Activated naive CD8-positive, alpha-beta T cell (primary cell): ENCODE results near the gene ENSA.
"Not testable (repeated sequence)": the region's sequence is repeated elsewhere in the genome, so short reads cannot be mapped to it uniquely, and the experiment has no call there.

ENCODE experiments used
- H3K27ac Mint-ChIP-seq: one replicate; pipeline ENCODE4 v1.8.0; 2021; ENCODE audit warnings: mixed read lengths
- H3K27me3 Mint-ChIP-seq: one replicate; pipeline ENCODE4 v1.8.0; 2021; ENCODE audit warnings: mixed read lengths
- H3K36me3 Mint-ChIP-seq: one replicate; pipeline ENCODE4 v1.8.0; 2021; ENCODE audit warnings: mixed read lengths
- H3K4me1 Mint-ChIP-seq: one replicate; pipeline ENCODE4 v1.8.0; 2021; ENCODE audit warnings: low read depth, mixed read lengths
- H3K4me3 Mint-ChIP-seq: one replicate; pipeline ENCODE4 v1.8.0; 2021; ENCODE audit warnings: mild to moderate bottlenecking, mixed read lengths
- H3K9me3 Mint-ChIP-seq: one replicate; pipeline ENCODE4 v1.8.0; 2021; ENCODE audit warnings: low read depth, mixed read lengths

ENSA gene

GRCh38 chr1:150610576-150610975, 18.8 kb downstream of the ENSA start:
- Mint-ChIP-seq H3K27me3 (no peaks in the 10 kb centered on the region), H3K4me3 (no peak overlapping the region), H3K27ac (no peak overlapping the region), H3K4me1 (peaks cover 47% of the 10 kb centered on the region), H3K36me3 (peaks cover 6% of the 10 kb centered on the region), H3K9me3 (no peaks in the 10 kb centered on the region)

GRCh38 chr1:150609732-150610131, 19.7 kb downstream of the ENSA start:
- peaks cover 43% of the 10 kb centered on the region for H3K4me1 Mint-ChIP-seq
- no peaks in the 10 kb centered on the region for H3K9me3 Mint-ChIP-seq
- H3K27ac Mint-ChIP-seq = no peak overlapping the region
- H3K36me3 Mint-ChIP-seq = peaks cover 5% of the 10 kb centered on the region
- H3K4me3 Mint-ChIP-seq = no peak overlapping the region
- no peaks in the 10 kb centered on the region for H3K27me3 Mint-ChIP-seq

- Mint-ChIP-seq H3K27me3 (no peaks in the 10 kb centered on the region), H3K36me3 (peaks cover 10% of the 10 kb centered on the region), H3K4me1 (peaks cover 28% of the 10 kb centered on the region), H3K4me3 (no peak overlapping the region), H3K9me3 (no peaks in the 10 kb centered on the region), H3K27ac (peak overlapping the region; percentile 83)
Measured at GRCh38 chr1:150606463-150607142, 22.8 kb downstream of the ENSA start.

- peaks cover 10% of the 10 kb centered on the region for H3K36me3 Mint-ChIP-seq
- not testable (repeated sequence) for H3K4me3 Mint-ChIP-seq, H3K9me3 Mint-ChIP-seq, H3K27me3 Mint-ChIP-seq, H3K27ac Mint-ChIP-seq
- H3K4me1 Mint-ChIP-seq = peaks cover 22% of the 10 kb centered on the region
Measured at GRCh38 chr1:150605451-150605731, 24.0 kb downstream of the ENSA start.

- Mint-ChIP-seq H3K4me3 (peak overlapping the region; percentile 30), H3K36me3 (peaks cover 10% of the 10 kb centered on the region), H3K27me3 (no peaks in the 10 kb centered on the region), H3K27ac (peak overlapping the region; percentile 91), H3K9me3 (no peaks in the 10 kb centered on the region), H3K4me1 (peaks cover 20% of the 10 kb centered on the region)
Measured at GRCh38 chr1:150604226-150604588, 25.2 kb downstream of the ENSA start.

GRCh38 chr1:150603711-150604110, 25.7 kb downstream of the ENSA start:
- peak overlapping the region; percentile 88 for H3K27ac Mint-ChIP-seq
- no peaks in the 10 kb centered on the region for H3K27me3 Mint-ChIP-seq

GRCh38 chr1:150602372-150602771, 27.0 kb downstream of the ENSA start:
- not testable (repeated sequence) for H3K27ac Mint-ChIP-seq, H3K27me3 Mint-ChIP-seq, H3K9me3 Mint-ChIP-seq, H3K4me3 Mint-ChIP-seq
- peaks cover 10% of the 10 kb centered on the region for H3K36me3 Mint-ChIP-seq
- H3K4me1 Mint-ChIP-seq = peaks cover 20% of the 10 kb centered on the region

More at GRCh38 chr1:150603711-150604110, 25.7 kb downstream of the ENSA start:
- Mint-ChIP-seq H3K4me1 (peaks cover 20% of the 10 kb centered on the region), H3K9me3 (no peaks in the 10 kb centered on the region), H3K4me3 (no peak overlapping the region), H3K36me3 (peaks cover 10% of the 10 kb centered on the region)

GRCh38 chr1:150601540-150601939, 27.9 kb downstream of the ENSA start:
- Mint-ChIP-seq H3K9me3 (no peaks in the 10 kb centered on the region), H3K4me3 (no peak overlapping the region), H3K27ac (no peak overlapping the region), H3K36me3 (peaks cover 12% of the 10 kb centered on the region), H3K4me1 (peaks cover 20% of the 10 kb centered on the region), H3K27me3 (no peaks in the 10 kb centered on the region)

- not testable (repeated sequence) for H3K36me3 Mint-ChIP-seq, H3K27me3 Mint-ChIP-seq, H3K27ac Mint-ChIP-seq, H3K4me3 Mint-ChIP-seq, H3K9me3 Mint-ChIP-seq
- peaks cover 10% of the 10 kb centered on the region for H3K4me1 Mint-ChIP-seq
Measured at GRCh38 chr1:150598346-150598745, 31.1 kb downstream of the ENSA start.

- no peak overlapping the region for H3K27ac Mint-ChIP-seq
- peaks cover 4% of the 10 kb centered on the region for H3K36me3 Mint-ChIP-seq
- H3K4me3 Mint-ChIP-seq = no peak overlapping the region
- H3K9me3 Mint-ChIP-seq = no peaks in the 10 kb centered on the region
- no peaks in the 10 kb centered on the region for H3K27me3 Mint-ChIP-seq
- H3K4me1 Mint-ChIP-seq = peaks cover 8% of the 10 kb centered on the region
Measured at GRCh38 chr1:150596976-150597375, 32.4 kb downstream of the ENSA start.

- no peak overlapping the region for H3K27ac Mint-ChIP-seq
- peaks cover 4% of the 10 kb centered on the region for H3K36me3 Mint-ChIP-seq
- no peak overlapping the region for H3K4me3 Mint-ChIP-seq
- H3K4me1 Mint-ChIP-seq = peaks cover 6% of the 10 kb centered on the region
- H3K27me3 Mint-ChIP-seq = no peaks in the 10 kb centered on the region
- H3K9me3 Mint-ChIP-seq = no peaks in the 10 kb centered on the region
Measured at GRCh38 chr1:150596095-150596892, 33.1 kb downstream of the ENSA start.

GRCh38 chr1:150582371-150582770, 47.0 kb downstream of the ENSA start:
- Mint-ChIP-seq H3K36me3 (peaks cover 12% of the 10 kb centered on the region), H3K27me3 (no peaks in the 10 kb centered on the region), H3K4me1 (peaks cover 18% of the 10 kb centered on the region), H3K27ac (peak overlapping the region; percentile 41), H3K4me3 (no peak overlapping the region), H3K9me3 (no peaks in the 10 kb centered on the region)

GRCh38 chr1:150581962-150582361, 47.5 kb downstream of the ENSA start:
- not testable (repeated sequence) for H3K27me3 Mint-ChIP-seq, H3K4me3 Mint-ChIP-seq, H3K9me3 Mint-ChIP-seq, H3K27ac Mint-ChIP-seq
- peaks cover 16% of the 10 kb centered on the region for H3K36me3 Mint-ChIP-seq
- H3K4me1 Mint-ChIP-seq = peaks cover 18% of the 10 kb centered on the region

GRCh38 chr1:150581437-150581836, 48.0 kb downstream of the ENSA start:
- H3K27ac Mint-ChIP-seq, H3K27me3 Mint-ChIP-seq, H3K4me3 Mint-ChIP-seq, H3K9me3 Mint-ChIP-seq: not testable (repeated sequence)
- Mint-ChIP-seq H3K36me3 (peaks cover 21% of the 10 kb centered on the region), H3K4me1 (peaks cover 18% of the 10 kb centered on the region)

GRCh38 chr1:150580966-150581365, 48.4 kb downstream of the ENSA start:
- not testable (repeated sequence) for H3K27me3 Mint-ChIP-seq, H3K9me3 Mint-ChIP-seq
- H3K4me1 Mint-ChIP-seq = peaks cover 19% of the 10 kb centered on the region
- peaks cover 25% of the 10 kb centered on the region for H3K36me3 Mint-ChIP-seq
- H3K27ac Mint-ChIP-seq = peak overlapping the region; percentile 87
- H3K4me3 Mint-ChIP-seq = peak overlapping the region; percentile 97
